GM23338 (cell line): ENCODE data around the gene PLXNB2. TPM values are rescaled to one million over a fixed set of nuclear protein-coding genes. Genes with fewer than 3 reads are reported as not detected.
A peak's percentile ranks its signal among the peaks of the same experiment; 100 is the strongest.

ENCODE experiments used
- ATAC-seq: fragments of 200-7000 bp; cut with Tn5 transposase; 3 replicates; pipeline ENCODE4 v1.9.1; 2020
- DNase-seq: peaks from one replicate; pipeline ENCODE4 v3.0.0-alpha.2; 2015; ENCODE audit warnings: low spot score
- H2AFZ ChIP-seq: fragments of 200-600 bp; sonication (generic); 2 replicates; pipeline ENCODE4 v1.8.0; 2016; ENCODE audit warnings: antibody characterized with exemption, mild to moderate bottlenecking, moderate library complexity
- H3F3A ChIP-seq: fragments of 200-600 bp; sonication (generic); replicated peaks from 2 replicates; pipeline ENCODE4 v1.8.0; 2017; ENCODE audit warnings: antibody characterized with exemption, mixed run types, low read depth
- H3K27ac ChIP-seq: fragments of 200-600 bp; sonication (generic); 2 replicates; pipeline ENCODE4 v1.6.1; 2016; ENCODE audit warnings: low read depth
- H3K27me3 ChIP-seq: fragments of 200-600 bp; sonication (generic); 2 replicates; pipeline ENCODE4 v1.8.0; 2016; ENCODE audit warnings: mild to moderate bottlenecking, mixed run types, moderate library complexity; ENCODE audit not compliant: insufficient read depth
- H3K36me3 ChIP-seq: fragments of 200-600 bp; sonication (generic); 2 replicates; pipeline ENCODE4 v1.8.0; 2016; ENCODE audit warnings: mild to moderate bottlenecking; ENCODE audit not compliant: insufficient read depth
- H3K4me1 ChIP-seq: fragments of 200-600 bp; sonication (generic); 2 replicates; pipeline ENCODE4 v1.8.0; 2016; ENCODE audit warnings: mild to moderate bottlenecking, moderate library complexity; ENCODE audit not compliant: insufficient read depth
- H3K4me2 ChIP-seq: fragments of 200-600 bp; sonication (generic); 2 replicates; pipeline ENCODE4 v1.7.1; 2017; ENCODE audit warnings: mixed run types
- H3K4me3 ChIP-seq: fragments of 200-600 bp; sonication (generic); 2 replicates; pipeline ENCODE4 v1.6.1; 2016; ENCODE audit warnings: mixed run types
- H3K79me2 ChIP-seq: fragments of 200-600 bp; sonication (generic); replicated peaks from 2 replicates; pipeline ENCODE4 v1.8.0; 2017; ENCODE audit warnings: mild to moderate bottlenecking; ENCODE audit not compliant: insufficient read depth
- H3K9me2 ChIP-seq: fragments of 200-600 bp; sonication (generic); 2 replicates; pipeline ENCODE4 v1.8.0; 2017; ENCODE audit not compliant: insufficient read depth
- H4K20me1 ChIP-seq: fragments of 200-600 bp; sonication (generic); replicated peaks from 2 replicates; pipeline ENCODE4 v1.8.0; 2017; ENCODE audit warnings: mild to moderate bottlenecking; ENCODE audit not compliant: insufficient read depth
- H3K27ac Mint-ChIP-seq: 2 replicates; pipeline ENCODE4 v1.8.0; 2020; ENCODE audit warnings: inconsistent platforms, mild to moderate bottlenecking, moderate library complexity, mixed read lengths
- H3K27me3 Mint-ChIP-seq: 3 replicates; pipeline ENCODE4 v1.8.0; 2022; ENCODE audit warnings: low read depth, mild to moderate bottlenecking, moderate library complexity, mixed read lengths, inconsistent platforms; ENCODE audit not compliant: insufficient read depth, poor library complexity
- H3K36me3 Mint-ChIP-seq: 3 replicates; pipeline ENCODE4 v1.8.0; 2021; ENCODE audit warnings: low read depth, mild to moderate bottlenecking, inconsistent platforms, moderate library complexity, mixed read lengths
- H3K4me1 Mint-ChIP-seq: 3 replicates; pipeline ENCODE4 v1.8.0; 2020; ENCODE audit warnings: mild to moderate bottlenecking, inconsistent platforms, mixed read lengths
- H3K4me3 Mint-ChIP-seq: 3 replicates; pipeline ENCODE4 v1.8.0; 2021; ENCODE audit warnings: moderate library complexity, mild to moderate bottlenecking, inconsistent platforms, mixed read lengths
- H3K9me3 Mint-ChIP-seq: 3 replicates; pipeline ENCODE4 v1.8.0; 2020; ENCODE audit warnings: moderate library complexity, mild to moderate bottlenecking, inconsistent platforms, mixed read lengths
- CREB1 ChIP-seq: fragments of 250-450 bp; sonication (Bioruptor Pico); IDR thresholded peaks from 2 replicates; pipeline ENCODE4 v1.5.0; 2020; ENCODE audit warnings: low read depth, mild to moderate bottlenecking, moderate library complexity
- EZH2 ChIP-seq: fragments of 200-600 bp; sonication (generic); IDR thresholded peaks from one replicate; pipeline ENCODE4 v1.8.0; 2017; ENCODE audit warnings: antibody characterized with exemption, mild to moderate bottlenecking, low read depth; ENCODE audit not compliant: unreplicated experiment
- EZH2phosphoT487 ChIP-seq: fragments of 200-600 bp; sonication (generic); IDR thresholded peaks from one replicate; pipeline ENCODE4 v1.8.1; 2018; ENCODE audit warnings: antibody characterized with exemption; ENCODE audit not compliant: unreplicated experiment
- JUNB ChIP-seq: IDR thresholded peaks from one replicate; pipeline ENCODE4 v1.6.1; 2016; ENCODE audit warnings: antibody characterized with exemption; ENCODE audit not compliant: unreplicated experiment
- NANOG ChIP-seq: IDR thresholded peaks from 2 replicates; pipeline ENCODE4 v1.6.1; 2016; ENCODE audit warnings: antibody characterized with exemption, borderline replicate concordance
- POLR2AphosphoS5 ChIP-seq: IDR thresholded peaks from 2 replicates; pipeline ENCODE4 v1.6.1; 2016; ENCODE audit warnings: antibody characterized with exemption, low read depth
- STAT1 ChIP-seq: IDR thresholded peaks from one replicate; pipeline ENCODE4 v1.6.1; 2016; ENCODE audit warnings: antibody characterized with exemption; ENCODE audit not compliant: unreplicated experiment
- ZNF114 ChIP-seq: fragments of 250-450 bp; sonication (Bioruptor Pico); IDR thresholded peaks from 2 replicates; pipeline ENCODE4 v1.5.0; 2020; ENCODE audit warnings: mild to moderate bottlenecking, moderate library complexity
- ZNF331 ChIP-seq: fragments of 250-450 bp; sonication (Bioruptor Pico); IDR thresholded peaks from 2 replicates; pipeline ENCODE4 v1.5.0; 2020; ENCODE audit warnings: low read depth, mild to moderate bottlenecking, moderate library complexity
- polyA plus RNA-seq: library from polyadenylated mRNA; unstranded; fragments of >200 nt; fragmentation: Nextera tagmentation; extraction: Ambion mirVana; gene quantifications from 2 replicates; pipeline ENCODE4 v1.2.1, GENCODE V29; 2016
- total RNA-seq: library from RNA; depleted of rRNA; stranded (reverse); fragments of >200 nt; shearing (Covaris generic); gene quantifications from 2 replicates; pipeline ENCODE4 v1.2.3, GENCODE V29; 2014
- TF ChIP-seq, protein P1 (sequence below): fragments of 250-450 bp; sonication (Bioruptor Pico); IDR thresholded peaks from 2 replicates; pipeline ENCODE4 v1.5.0; 2020; ENCODE audit warnings: mild to moderate bottlenecking, moderate library complexity
- TF ChIP-seq, protein P2 (sequence below): IDR thresholded peaks from one replicate; pipeline ENCODE4 v1.6.1; 2018; ENCODE audit warnings: antibody characterized with exemption; ENCODE audit not compliant: unreplicated experiment
- TF ChIP-seq, protein P3 (sequence below), 2 experiments: fragments of 200-600 bp in 1 of 2; sonication (generic) in 1 of 2; conservative IDR thresholded peaks; 2 replicates each; pipeline versions ENCODE4 v1.5.1 to v1.6.1; 2016 to 2017; ENCODE audit warnings: antibody characterized with exemption in 2 of 2, low read depth in 2 of 2, mild to moderate bottlenecking in 2 of 2, moderate library complexity in 1 of 2
- TF ChIP-seq, protein P4 (sequence below): IDR thresholded peaks from 2 replicates; pipeline ENCODE4 v1.6.1; 2016; ENCODE audit warnings: antibody characterized with exemption

Gene PLXNB2
- total and polyA plus RNA-seq, 2 experiments from 2014 or later, result 29.1 to 66.3 TPM

DNA sequence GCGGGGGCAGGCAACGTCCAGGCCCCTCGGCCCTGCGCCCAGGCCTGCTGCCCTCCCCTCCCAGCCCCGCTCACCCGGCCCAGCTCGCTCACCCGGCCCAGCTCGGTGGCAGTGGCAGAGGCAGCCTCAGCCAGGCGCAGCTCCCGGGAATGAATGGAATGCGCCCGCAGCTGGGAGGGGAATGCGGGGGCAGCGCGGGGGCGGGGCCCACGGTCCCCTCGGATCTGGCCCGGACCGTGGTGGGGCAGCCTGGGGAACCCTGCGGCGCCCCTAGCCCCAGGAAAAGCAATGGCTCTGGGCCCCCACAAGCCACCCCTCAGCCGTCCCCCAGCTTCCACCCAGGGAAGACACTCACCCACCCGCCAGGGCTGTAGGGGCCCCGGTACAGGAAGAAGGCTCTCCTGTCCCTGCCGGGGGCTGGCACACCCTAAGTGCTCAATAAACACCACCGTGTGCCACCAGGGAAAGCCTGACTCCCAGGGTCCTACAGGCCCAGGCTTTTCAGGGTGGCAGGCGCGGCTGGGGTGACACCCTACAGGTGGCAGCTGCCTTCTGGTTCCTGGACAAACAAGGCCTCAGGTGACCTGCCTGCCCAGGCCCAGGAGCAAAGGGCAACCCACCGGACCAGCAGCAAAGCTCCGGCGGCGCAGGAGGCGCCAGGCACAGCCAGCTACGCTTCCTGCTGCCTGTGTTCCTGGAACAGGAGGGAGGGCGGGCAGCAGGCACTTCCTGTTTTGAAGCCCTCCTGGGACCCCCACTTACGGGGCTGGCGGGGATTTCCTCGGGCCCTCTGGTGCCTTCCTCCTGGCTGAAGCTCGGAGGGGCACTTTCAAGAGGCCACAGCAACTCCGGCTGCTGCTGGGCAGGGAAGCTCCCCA, 13.8 kb downstream of the PLXNB2 start:
- H3K27ac ChIP-seq, result peak overlapping the region; percentile 89
- peak overlapping the region; percentile 74; the same call in 1 of the 2 replicates for H3K27ac Mint-ChIP-seq

More for the DNA sequence above, 13.8 kb downstream of the PLXNB2 start:
- Mint-ChIP-seq H3K27me3 (peaks cover 24% of the 10 kb centered on the region), H3K9me3 (no peaks in the 10 kb centered on the region; the same call in 2 of the 3 replicates), H3K4me1 (peaks cover 14% of the 10 kb centered on the region), H3K36me3 (peaks cover 3% of the 10 kb centered on the region; the same call in 1 of the 3 replicates), H3K4me3 (no peak overlapping the region)
- Histone ChIP-seq H3K27me3 (no peaks in the 10 kb centered on the region), H3K4me3 (peak overlapping the region; percentile 48), H3K79me2 (peaks cover 57% of the 10 kb centered on the region), H3K36me3 (no peaks in the 10 kb centered on the region), H2AFZ (no peak overlapping the region), H3K4me2 (peak overlapping the region; percentile 75), H3F3A (no peaks in the 10 kb centered on the region; the same call in 1 of the 2 replicates), H4K20me1 (peaks cover 3% of the 10 kb centered on the region; the same call in 1 of the 2 replicates), H3K9me2 (no peaks in the 10 kb centered on the region), H3K4me1 (peaks cover 25% of the 10 kb centered on the region)
- peak; percentile 90 for DNase-seq
- TF ChIP-seq EZH2, result no peak
- no peak for TF ChIP-seq CREB1 (CRISPR knock-in tag)
- no peak for TF ChIP-seq EZH2phosphoT487
- no peak for TF ChIP-seq POLR2AphosphoS5
- TF ChIP-seq STAT1, result no peak
- no peak for TF ChIP-seq JUNB
- TF ChIP-seq, protein P1, sequence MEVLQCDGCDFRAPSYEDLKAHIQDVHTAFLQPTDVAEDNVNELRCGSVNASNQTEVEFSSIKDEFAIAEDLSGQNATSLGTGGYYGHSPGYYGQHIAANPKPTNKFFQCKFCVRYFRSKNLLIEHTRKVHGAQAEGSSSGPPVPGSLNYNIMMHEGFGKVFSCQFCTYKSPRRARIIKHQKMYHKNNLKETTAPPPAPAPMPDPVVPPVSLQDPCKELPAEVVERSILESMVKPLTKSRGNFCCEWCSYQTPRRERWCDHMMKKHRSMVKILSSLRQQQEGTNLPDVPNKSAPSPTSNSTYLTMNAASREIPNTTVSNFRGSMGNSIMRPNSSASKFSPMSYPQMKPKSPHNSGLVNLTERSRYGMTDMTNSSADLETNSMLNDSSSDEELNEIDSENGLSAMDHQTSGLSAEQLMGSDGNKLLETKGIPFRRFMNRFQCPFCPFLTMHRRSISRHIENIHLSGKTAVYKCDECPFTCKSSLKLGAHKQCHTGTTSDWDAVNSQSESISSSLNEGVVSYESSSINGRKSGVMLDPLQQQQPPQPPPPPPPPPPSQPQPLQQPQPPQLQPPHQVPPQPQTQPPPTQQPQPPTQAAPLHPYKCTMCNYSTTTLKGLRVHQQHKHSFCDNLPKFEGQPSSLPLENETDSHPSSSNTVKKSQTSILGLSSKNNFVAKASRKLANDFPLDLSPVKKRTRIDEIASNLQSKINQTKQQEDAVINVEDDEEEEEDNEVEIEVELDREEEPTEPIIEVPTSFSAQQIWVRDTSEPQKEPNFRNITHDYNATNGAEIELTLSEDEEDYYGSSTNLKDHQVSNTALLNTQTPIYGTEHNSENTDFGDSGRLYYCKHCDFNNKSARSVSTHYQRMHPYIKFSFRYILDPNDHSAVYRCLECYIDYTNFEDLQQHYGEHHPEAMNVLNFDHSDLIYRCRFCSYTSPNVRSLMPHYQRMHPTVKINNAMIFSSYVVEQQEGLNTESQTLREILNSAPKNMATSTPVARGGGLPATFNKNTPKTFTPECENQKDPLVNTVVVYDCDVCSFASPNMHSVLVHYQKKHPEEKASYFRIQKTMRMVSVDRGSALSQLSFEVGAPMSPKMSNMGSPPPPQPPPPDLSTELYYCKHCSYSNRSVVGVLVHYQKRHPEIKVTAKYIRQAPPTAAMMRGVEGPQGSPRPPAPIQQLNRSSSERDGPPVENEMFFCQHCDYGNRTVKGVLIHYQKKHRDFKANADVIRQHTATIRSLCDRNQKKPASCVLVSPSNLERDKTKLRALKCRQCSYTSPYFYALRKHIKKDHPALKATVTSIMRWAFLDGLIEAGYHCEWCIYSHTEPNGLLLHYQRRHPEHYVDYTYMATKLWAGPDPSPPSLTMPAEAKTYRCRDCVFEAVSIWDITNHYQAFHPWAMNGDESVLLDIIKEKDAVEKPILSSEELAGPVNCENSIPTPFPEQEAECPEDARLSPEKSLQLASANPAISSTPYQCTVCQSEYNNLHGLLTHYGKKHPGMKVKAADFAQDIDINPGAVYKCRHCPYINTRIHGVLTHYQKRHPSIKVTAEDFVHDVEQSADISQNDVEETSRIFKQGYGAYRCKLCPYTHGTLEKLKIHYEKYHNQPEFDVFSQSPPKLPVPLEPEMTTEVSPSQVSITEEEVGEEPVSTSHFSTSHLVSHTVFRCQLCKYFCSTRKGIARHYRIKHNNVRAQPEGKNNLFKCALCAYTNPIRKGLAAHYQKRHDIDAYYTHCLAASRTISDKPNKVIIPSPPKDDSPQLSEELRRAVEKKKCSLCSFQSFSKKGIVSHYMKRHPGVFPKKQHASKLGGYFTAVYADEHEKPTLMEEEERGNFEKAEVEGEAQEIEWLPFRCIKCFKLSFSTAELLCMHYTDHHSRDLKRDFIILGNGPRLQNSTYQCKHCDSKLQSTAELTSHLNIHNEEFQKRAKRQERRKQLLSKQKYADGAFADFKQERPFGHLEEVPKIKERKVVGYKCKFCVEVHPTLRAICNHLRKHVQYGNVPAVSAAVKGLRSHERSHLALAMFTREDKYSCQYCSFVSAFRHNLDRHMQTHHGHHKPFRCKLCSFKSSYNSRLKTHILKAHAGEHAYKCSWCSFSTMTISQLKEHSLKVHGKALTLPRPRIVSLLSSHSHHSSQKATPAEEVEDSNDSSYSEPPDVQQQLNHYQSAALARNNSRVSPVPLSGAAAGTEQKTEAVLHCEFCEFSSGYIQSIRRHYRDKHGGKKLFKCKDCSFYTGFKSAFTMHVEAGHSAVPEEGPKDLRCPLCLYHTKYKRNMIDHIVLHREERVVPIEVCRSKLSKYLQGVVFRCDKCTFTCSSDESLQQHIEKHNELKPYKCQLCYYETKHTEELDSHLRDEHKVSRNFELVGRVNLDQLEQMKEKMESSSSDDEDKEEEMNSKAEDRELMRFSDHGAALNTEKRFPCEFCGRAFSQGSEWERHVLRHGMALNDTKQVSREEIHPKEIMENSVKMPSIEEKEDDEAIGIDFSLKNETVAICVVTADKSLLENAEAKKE, result no peak
- TF ChIP-seq, protein P2, sequence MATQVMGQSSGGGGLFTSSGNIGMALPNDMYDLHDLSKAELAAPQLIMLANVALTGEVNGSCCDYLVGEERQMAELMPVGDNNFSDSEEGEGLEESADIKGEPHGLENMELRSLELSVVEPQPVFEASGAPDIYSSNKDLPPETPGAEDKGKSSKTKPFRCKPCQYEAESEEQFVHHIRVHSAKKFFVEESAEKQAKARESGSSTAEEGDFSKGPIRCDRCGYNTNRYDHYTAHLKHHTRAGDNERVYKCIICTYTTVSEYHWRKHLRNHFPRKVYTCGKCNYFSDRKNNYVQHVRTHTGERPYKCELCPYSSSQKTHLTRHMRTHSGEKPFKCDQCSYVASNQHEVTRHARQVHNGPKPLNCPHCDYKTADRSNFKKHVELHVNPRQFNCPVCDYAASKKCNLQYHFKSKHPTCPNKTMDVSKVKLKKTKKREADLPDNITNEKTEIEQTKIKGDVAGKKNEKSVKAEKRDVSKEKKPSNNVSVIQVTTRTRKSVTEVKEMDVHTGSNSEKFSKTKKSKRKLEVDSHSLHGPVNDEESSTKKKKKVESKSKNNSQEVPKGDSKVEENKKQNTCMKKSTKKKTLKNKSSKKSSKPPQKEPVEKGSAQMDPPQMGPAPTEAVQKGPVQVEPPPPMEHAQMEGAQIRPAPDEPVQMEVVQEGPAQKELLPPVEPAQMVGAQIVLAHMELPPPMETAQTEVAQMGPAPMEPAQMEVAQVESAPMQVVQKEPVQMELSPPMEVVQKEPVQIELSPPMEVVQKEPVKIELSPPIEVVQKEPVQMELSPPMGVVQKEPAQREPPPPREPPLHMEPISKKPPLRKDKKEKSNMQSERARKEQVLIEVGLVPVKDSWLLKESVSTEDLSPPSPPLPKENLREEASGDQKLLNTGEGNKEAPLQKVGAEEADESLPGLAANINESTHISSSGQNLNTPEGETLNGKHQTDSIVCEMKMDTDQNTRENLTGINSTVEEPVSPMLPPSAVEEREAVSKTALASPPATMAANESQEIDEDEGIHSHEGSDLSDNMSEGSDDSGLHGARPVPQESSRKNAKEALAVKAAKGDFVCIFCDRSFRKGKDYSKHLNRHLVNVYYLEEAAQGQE, result no peak
- TF ChIP-seq NANOG, result no peak
- TF ChIP-seq, protein P3, sequence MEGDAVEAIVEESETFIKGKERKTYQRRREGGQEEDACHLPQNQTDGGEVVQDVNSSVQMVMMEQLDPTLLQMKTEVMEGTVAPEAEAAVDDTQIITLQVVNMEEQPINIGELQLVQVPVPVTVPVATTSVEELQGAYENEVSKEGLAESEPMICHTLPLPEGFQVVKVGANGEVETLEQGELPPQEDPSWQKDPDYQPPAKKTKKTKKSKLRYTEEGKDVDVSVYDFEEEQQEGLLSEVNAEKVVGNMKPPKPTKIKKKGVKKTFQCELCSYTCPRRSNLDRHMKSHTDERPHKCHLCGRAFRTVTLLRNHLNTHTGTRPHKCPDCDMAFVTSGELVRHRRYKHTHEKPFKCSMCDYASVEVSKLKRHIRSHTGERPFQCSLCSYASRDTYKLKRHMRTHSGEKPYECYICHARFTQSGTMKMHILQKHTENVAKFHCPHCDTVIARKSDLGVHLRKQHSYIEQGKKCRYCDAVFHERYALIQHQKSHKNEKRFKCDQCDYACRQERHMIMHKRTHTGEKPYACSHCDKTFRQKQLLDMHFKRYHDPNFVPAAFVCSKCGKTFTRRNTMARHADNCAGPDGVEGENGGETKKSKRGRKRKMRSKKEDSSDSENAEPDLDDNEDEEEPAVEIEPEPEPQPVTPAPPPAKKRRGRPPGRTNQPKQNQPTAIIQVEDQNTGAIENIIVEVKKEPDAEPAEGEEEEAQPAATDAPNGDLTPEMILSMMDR (conservative IDR thresholded peaks at IDR 0.05; ENCODE audit: low read depth in 2 of 2), result no peak
- TF ChIP-seq ZNF331 (CRISPR knock-in tag), result no peak
- TF ChIP-seq, protein P4, sequence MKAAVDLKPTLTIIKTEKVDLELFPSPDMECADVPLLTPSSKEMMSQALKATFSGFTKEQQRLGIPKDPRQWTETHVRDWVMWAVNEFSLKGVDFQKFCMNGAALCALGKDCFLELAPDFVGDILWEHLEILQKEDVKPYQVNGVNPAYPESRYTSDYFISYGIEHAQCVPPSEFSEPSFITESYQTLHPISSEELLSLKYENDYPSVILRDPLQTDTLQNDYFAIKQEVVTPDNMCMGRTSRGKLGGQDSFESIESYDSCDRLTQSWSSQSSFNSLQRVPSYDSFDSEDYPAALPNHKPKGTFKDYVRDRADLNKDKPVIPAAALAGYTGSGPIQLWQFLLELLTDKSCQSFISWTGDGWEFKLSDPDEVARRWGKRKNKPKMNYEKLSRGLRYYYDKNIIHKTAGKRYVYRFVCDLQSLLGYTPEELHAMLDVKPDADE, result no peak
- no peak for TF ChIP-seq ZNF114 (CRISPR knock-in tag)
- peak; percentile 91 for ATAC-seq
